Measurements from ENCODE around the gene BMP2K.

Gene BMP2K

GRCh38 chr4:78749972-78750727 lies 26.0 kb upstream of the BMP2K start (continued):
- no peak for TF ChIP-seq CSRNP3 (CRISPR knock-in tag; IDR thresholded peaks at IDR 0.05)

- no peak for ATAC-seq
- no peak for TF ChIP-seq RARB (CRISPR knock-in tag; IDR thresholded peaks at IDR 0.05)
- no peak for TF ChIP-seq CREB5 (CRISPR knock-in tag; IDR thresholded peaks at IDR 0.05; ENCODE audit: low read depth)
Measured at GRCh38 chr4:78753091-78753490, 23.1 kb upstream of the BMP2K start.

GRCh38 chr4:78754872-78755271 lies 21.3 kb upstream of the BMP2K start:
- no peak for ATAC-seq
- TF ChIP-seq TSHZ2 (CRISPR knock-in tag; IDR thresholded peaks at IDR 0.05) (no peak), POU6F1 (CRISPR knock-in tag; IDR thresholded peaks at IDR 0.05; ENCODE audit: borderline replicate concordance, low read depth) (no peak), TOX (CRISPR knock-in tag; IDR thresholded peaks at IDR 0.05; ENCODE audit: borderline replicate concordance) (no peak), ZNF70 (CRISPR knock-in tag; IDR thresholded peaks at IDR 0.05) (no peak), ZNF8 (CRISPR knock-in tag; IDR thresholded peaks at IDR 0.05) (no peak), PPARA (CRISPR knock-in tag; IDR thresholded peaks at IDR 0.05; ENCODE audit: borderline replicate concordance) (no peak), CSDC2 (CRISPR knock-in tag; IDR thresholded peaks at IDR 0.05) (no peak), ARNTL (CRISPR knock-in tag; IDR thresholded peaks at IDR 0.05; ENCODE audit: borderline replicate concordance, low read depth) (no peak), OSR1 (CRISPR knock-in tag; IDR thresholded peaks at IDR 0.05) (no peak), ESRRG (CRISPR knock-in tag; IDR thresholded peaks at IDR 0.05) (no peak), BACH2 (CRISPR knock-in tag; IDR thresholded peaks at IDR 0.05; ENCODE audit: borderline replicate concordance) (no peak)

- ATAC-seq: no peak
- no peak for TF ChIP-seq BACH2 (CRISPR knock-in tag; IDR thresholded peaks at IDR 0.05; ENCODE audit: borderline replicate concordance)
- TF ChIP-seq SNAI2 (CRISPR knock-in tag; IDR thresholded peaks at IDR 0.05): no peak
- TF ChIP-seq ZNF70 (CRISPR knock-in tag; IDR thresholded peaks at IDR 0.05): no peak
Measured at GRCh38 chr4:78756137-78756536, 20.0 kb upstream of the BMP2K start.

- no peak for ATAC-seq
- TF ChIP-seq ZNF8 (CRISPR knock-in tag; IDR thresholded peaks at IDR 0.05): no peak
- TF ChIP-seq TCF4 (CRISPR knock-in tag; IDR thresholded peaks at IDR 0.05; ENCODE audit: borderline replicate concordance): no peak
- TF ChIP-seq ZC3H10 (CRISPR knock-in tag; IDR thresholded peaks at IDR 0.05): no peak
- no peak for TF ChIP-seq CSDC2 (CRISPR knock-in tag; IDR thresholded peaks at IDR 0.05)
- TF ChIP-seq PATZ1 (CRISPR knock-in tag; IDR thresholded peaks at IDR 0.05; ENCODE audit: borderline replicate concordance): no peak
- TF ChIP-seq ZNF70 (CRISPR knock-in tag; IDR thresholded peaks at IDR 0.05): no peak
- no peak for TF ChIP-seq GLIS3 (CRISPR knock-in tag; IDR thresholded peaks at IDR 0.05)
- no peak for TF ChIP-seq CREB5 (CRISPR knock-in tag; IDR thresholded peaks at IDR 0.05; ENCODE audit: low read depth)
- TF ChIP-seq POU6F1 (CRISPR knock-in tag; IDR thresholded peaks at IDR 0.05; ENCODE audit: borderline replicate concordance, low read depth): no peak
- no peak for TF ChIP-seq BACH2 (CRISPR knock-in tag; IDR thresholded peaks at IDR 0.05; ENCODE audit: borderline replicate concordance)
- TF ChIP-seq ARNTL (CRISPR knock-in tag; IDR thresholded peaks at IDR 0.05; ENCODE audit: borderline replicate concordance, low read depth): no peak
- TF ChIP-seq OSR1 (CRISPR knock-in tag; IDR thresholded peaks at IDR 0.05): no peak
- TF ChIP-seq ZNF565 (CRISPR knock-in tag; conservative IDR thresholded peaks at IDR 0.05; ENCODE audit: low read depth): no peak
- no peak for TF ChIP-seq ISL1 (CRISPR knock-in tag; IDR thresholded peaks at IDR 0.05)
- TF ChIP-seq PPARA (CRISPR knock-in tag; IDR thresholded peaks at IDR 0.05; ENCODE audit: borderline replicate concordance): no peak
- TF ChIP-seq SNAI2 (CRISPR knock-in tag; IDR thresholded peaks at IDR 0.05): no peak
- TF ChIP-seq TOX (CRISPR knock-in tag; IDR thresholded peaks at IDR 0.05; ENCODE audit: borderline replicate concordance): no peak
Measured at GRCh38 chr4:78756776-78757175, 19.4 kb upstream of the BMP2K start.

All from SK-N-SH treated with all-trans-retinoic acid at 6 μM for 48 hours (cell line).